Measurements from ENCODE around the gene UBASH3B. TPM values are rescaled to one million over a fixed set of nuclear protein-coding genes. Genes with fewer than 3 reads are reported as not detected.

The UBASH3B gene
- total RNA-seq, 1 donor from 2014 or later, result 2.0 TPM

DNA sequence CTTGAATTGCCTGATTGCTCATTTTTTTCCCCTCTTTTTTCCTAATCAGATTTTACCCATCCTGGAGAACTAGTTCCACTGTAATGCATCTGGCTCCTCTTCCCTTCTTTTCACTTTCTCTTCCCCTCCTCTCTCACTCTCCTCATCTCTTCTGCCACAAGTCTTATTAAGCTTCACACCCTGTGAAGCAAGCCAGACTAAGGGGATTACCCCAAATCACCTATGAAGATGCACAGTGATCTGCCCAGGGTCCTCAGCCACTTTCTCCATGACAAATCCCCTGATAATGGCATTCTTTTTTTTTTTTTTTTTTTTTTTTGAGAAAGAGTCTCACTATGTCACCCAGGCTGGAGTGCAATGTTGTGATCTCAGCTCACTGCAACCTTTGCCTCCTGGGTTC lies 11.2 kb downstream of the UBASH3B start:
- no peak for DNase-seq (ENCODE audit: low spot score)
- Mint-ChIP-seq H3K4me3 (no peak overlapping the region), H3K36me3 (peaks cover 6% of the 10 kb centered on the region), H3K27me3 (ENCODE audit: insufficient read depth, low read depth) (peaks cover 3% of the 10 kb centered on the region), H3K27ac (peak overlapping the region; percentile 3), H3K9me3 (peaks cover 4% of the 10 kb centered on the region), H3K4me1 (peaks cover 21% of the 10 kb centered on the region)
- no peak overlapping the region for H3K9ac ChIP-seq
- no peaks in the 10 kb centered on the region for H3K36me3 ChIP-seq
- no peak overlapping the region for H3K4me2 ChIP-seq
- H3K27me3 ChIP-seq, result no peaks in the 10 kb centered on the region
- no peak overlapping the region for H2AFZ ChIP-seq (replicated peaks)
- TF ChIP-seq EZH2phosphoT487 (IDR thresholded peaks at IDR 0.05) (no peak), EZH2 (IDR thresholded peaks at IDR 0.05) (no peak), CTCF (IDR thresholded peaks at IDR 0.05) (no peak)
- H3K27ac ChIP-seq, result no peak overlapping the region
- no peaks in the 10 kb centered on the region for H3F3A ChIP-seq (ENCODE audit: low read depth)
- H3K79me2 ChIP-seq (ENCODE audit: low read depth), result no peaks in the 10 kb centered on the region
- H4K20me1 ChIP-seq (ENCODE audit: low read depth), result no peaks in the 10 kb centered on the region
- H3K4me1 ChIP-seq, result no peaks in the 10 kb centered on the region
- H3K9me3 ChIP-seq (ENCODE audit: low read depth), result no peaks in the 10 kb centered on the region
- no peak overlapping the region for H3K4me3 ChIP-seq

- H3K27ac ChIP-seq, result no peak overlapping the region
- no peak overlapping the region for H3K27ac Mint-ChIP-seq
- no peaks in the 10 kb centered on the region for H4K20me1 ChIP-seq (ENCODE audit: low read depth)
- H3K79me2 ChIP-seq (ENCODE audit: low read depth), result no peaks in the 10 kb centered on the region
- no peaks in the 10 kb centered on the region for H3K4me1 ChIP-seq
- H3K9me3 ChIP-seq (ENCODE audit: low read depth), result no peaks in the 10 kb centered on the region
- H3K4me1 Mint-ChIP-seq, result peaks cover 19% of the 10 kb centered on the region
- H3F3A ChIP-seq (ENCODE audit: low read depth), result no peaks in the 10 kb centered on the region
- peaks cover 4% of the 10 kb centered on the region for H3K9me3 Mint-ChIP-seq
- H3K4me3 ChIP-seq, result no peak overlapping the region
- H3K27me3 Mint-ChIP-seq (ENCODE audit: insufficient read depth, low read depth), result peaks cover 6% of the 10 kb centered on the region
- H3K4me2 ChIP-seq, result no peak overlapping the region
- no peak overlapping the region for H3K4me3 Mint-ChIP-seq
- H3K9ac ChIP-seq, result no peak overlapping the region
- no peak for DNase-seq (ENCODE audit: low spot score)
- H3K36me3 ChIP-seq, result no peaks in the 10 kb centered on the region
- peaks cover 6% of the 10 kb centered on the region for H3K36me3 Mint-ChIP-seq
- H2AFZ ChIP-seq (replicated peaks), result no peak overlapping the region
- no peaks in the 10 kb centered on the region for H3K27me3 ChIP-seq
- TF ChIP-seq EZH2 (IDR thresholded peaks at IDR 0.05) (no peak), CTCF (IDR thresholded peaks at IDR 0.05) (no peak)
Measured at GRCh38 chr11:122668562-122669090, 13.1 kb downstream of the UBASH3B start.

DNA sequence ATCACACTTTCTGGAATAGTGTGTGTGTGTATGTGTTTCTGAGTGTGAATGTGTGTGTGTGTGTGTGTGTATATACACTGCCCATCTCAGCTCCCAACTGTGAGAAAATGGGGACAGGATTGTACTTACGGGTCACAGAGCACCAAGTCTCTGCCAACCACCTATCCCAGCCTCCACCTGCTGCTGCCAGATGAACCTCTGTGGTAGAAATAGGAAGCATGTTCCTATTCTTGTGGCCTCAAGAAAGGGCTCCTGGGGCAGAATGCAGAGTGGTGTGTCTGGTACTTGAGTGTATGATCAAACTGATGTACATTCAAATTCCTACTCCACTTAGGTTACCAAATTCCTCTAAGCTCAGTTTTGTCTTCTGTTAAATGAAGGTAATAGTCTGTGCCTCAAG lies 14.6 kb downstream of the UBASH3B start:
- Mint-ChIP-seq H3K9me3 (peaks cover 4% of the 10 kb centered on the region), H3K36me3 (peaks cover 6% of the 10 kb centered on the region), H3K4me3 (no peak overlapping the region), H3K27ac (no peak overlapping the region), H3K27me3 (ENCODE audit: insufficient read depth, low read depth) (peaks cover 6% of the 10 kb centered on the region), H3K4me1 (peaks cover 11% of the 10 kb centered on the region)
- H3K9me3 ChIP-seq (ENCODE audit: low read depth), result no peaks in the 10 kb centered on the region
- no peaks in the 10 kb centered on the region for H4K20me1 ChIP-seq (ENCODE audit: low read depth)
- H2AFZ ChIP-seq (replicated peaks), result no peak overlapping the region
- no peak overlapping the region for H3K4me3 ChIP-seq
- H3K36me3 ChIP-seq, result no peaks in the 10 kb centered on the region
- H3K4me1 ChIP-seq, result no peaks in the 10 kb centered on the region
- no peak overlapping the region for H3K9ac ChIP-seq
- no peak overlapping the region for H3K4me2 ChIP-seq
- no peaks in the 10 kb centered on the region for H3F3A ChIP-seq (ENCODE audit: low read depth)
- no peak for DNase-seq (ENCODE audit: low spot score)
- H3K79me2 ChIP-seq (ENCODE audit: low read depth), result no peaks in the 10 kb centered on the region
- no peak for TF ChIP-seq EZH2 (IDR thresholded peaks at IDR 0.05)
- TF ChIP-seq CTCF (IDR thresholded peaks at IDR 0.05), result no peak
- no peak for TF ChIP-seq EZH2phosphoT487 (IDR thresholded peaks at IDR 0.05)
- H3K27ac ChIP-seq, result no peak overlapping the region
- no peaks in the 10 kb centered on the region for H3K27me3 ChIP-seq

All from neural progenitor cell (in vitro differentiated cells).